DOHH2 (cell line): ENCODE results near the gene GPC1.
"Not testable (repeated sequence)": the region's sequence is repeated elsewhere in the genome, so short reads cannot be mapped to it uniquely, and the experiment has no call there.

Experiments
- H3F3A ChIP-seq: fragments of 200-600 bp; sonication (generic), shearing (Covaris generic); 2 replicates; pipeline ENCODE4 v1.6.0; 2016; ENCODE audit warnings: antibody characterized with exemption, mild to moderate bottlenecking; ENCODE audit not compliant: control insufficient read depth, insufficient read depth
- H3K27ac ChIP-seq: fragments of 200-600 bp; sonication (generic); 2 replicates; pipeline ENCODE4 v1.5.1; 2014; ENCODE audit warnings: low read depth, mild to moderate bottlenecking, low read length, moderate library complexity
- H3K27me3 ChIP-seq: fragments of 200-600 bp; sonication (generic); 2 replicates; pipeline ENCODE4 v1.6.1; 2014; ENCODE audit warnings: mild to moderate bottlenecking, low read length, mixed read lengths; ENCODE audit not compliant: control insufficient read depth
- H3K36me3 ChIP-seq: fragments of 200-600 bp; sonication (generic); 2 replicates; pipeline ENCODE4 v1.6.1; 2014; ENCODE audit warnings: mild to moderate bottlenecking, low read length, moderate library complexity, mixed read lengths; ENCODE audit not compliant: control insufficient read depth
- H3K4me1 ChIP-seq: fragments of 200-600 bp; sonication (generic); 2 replicates; pipeline ENCODE4 v1.6.1; 2014; ENCODE audit warnings: mild to moderate bottlenecking, low read length, mixed read lengths; ENCODE audit not compliant: control insufficient read depth
- H3K4me2 ChIP-seq: fragments of 200-600 bp; sonication (generic); 2 replicates; pipeline ENCODE4 v1.6.0; 2014; ENCODE audit warnings: mild to moderate bottlenecking, low read length, moderate library complexity
- H3K4me3 ChIP-seq: fragments of 200-600 bp; sonication (generic); 2 replicates; pipeline ENCODE4 v1.5.1; 2014; ENCODE audit warnings: mild to moderate bottlenecking, low read length, mixed read lengths
- H3K79me2 ChIP-seq: fragments of 200-600 bp; sonication (generic); 2 replicates; pipeline ENCODE4 v1.6.1; 2014; ENCODE audit warnings: mild to moderate bottlenecking, low read length, mixed read lengths; ENCODE audit not compliant: control insufficient read depth
- H3K9me2 ChIP-seq: fragments of 200-600 bp; sonication (generic); replicated peaks from 2 replicates; pipeline ENCODE4 v1.6.1; 2014; ENCODE audit warnings: mild to moderate bottlenecking, low read length, mixed read lengths; ENCODE audit not compliant: control insufficient read depth
- H3K9me3 ChIP-seq: fragments of 200-600 bp; sonication (generic); 2 replicates; pipeline ENCODE4 v1.6.1; 2014; ENCODE audit warnings: antibody characterized with exemption, low read length, mixed read lengths; ENCODE audit not compliant: control insufficient read depth, insufficient read depth
- H4K20me1 ChIP-seq: fragments of 200-600 bp; sonication (generic); 2 replicates; pipeline ENCODE4 v1.6.0; 2014; ENCODE audit warnings: low read depth, mild to moderate bottlenecking, antibody characterized with exemption, low read length, moderate library complexity; ENCODE audit not compliant: control insufficient read depth, insufficient read depth
- EZH2phosphoT487 ChIP-seq: fragments of 200-600 bp; sonication (generic); IDR thresholded peaks from 2 replicates; pipeline ENCODE4 v1.6.1; 2017; ENCODE audit warnings: borderline replicate concordance, mild to moderate bottlenecking, antibody characterized with exemption, low read length, moderate library complexity, mixed read lengths
- TF ChIP-seq, protein P1 (sequence below): fragments of 200-600 bp; sonication (generic); IDR thresholded peaks from one replicate; pipeline ENCODE4 v1.5.1; 2014; ENCODE audit warnings: antibody characterized with exemption, mild to moderate bottlenecking, low read depth, low read length; ENCODE audit not compliant: poor library complexity, severe bottlenecking

Gene GPC1

GRCh38 chr2:240494194-240494793, 58.8 kb downstream of the GPC1 start:
- TF ChIP-seq, protein P1, sequence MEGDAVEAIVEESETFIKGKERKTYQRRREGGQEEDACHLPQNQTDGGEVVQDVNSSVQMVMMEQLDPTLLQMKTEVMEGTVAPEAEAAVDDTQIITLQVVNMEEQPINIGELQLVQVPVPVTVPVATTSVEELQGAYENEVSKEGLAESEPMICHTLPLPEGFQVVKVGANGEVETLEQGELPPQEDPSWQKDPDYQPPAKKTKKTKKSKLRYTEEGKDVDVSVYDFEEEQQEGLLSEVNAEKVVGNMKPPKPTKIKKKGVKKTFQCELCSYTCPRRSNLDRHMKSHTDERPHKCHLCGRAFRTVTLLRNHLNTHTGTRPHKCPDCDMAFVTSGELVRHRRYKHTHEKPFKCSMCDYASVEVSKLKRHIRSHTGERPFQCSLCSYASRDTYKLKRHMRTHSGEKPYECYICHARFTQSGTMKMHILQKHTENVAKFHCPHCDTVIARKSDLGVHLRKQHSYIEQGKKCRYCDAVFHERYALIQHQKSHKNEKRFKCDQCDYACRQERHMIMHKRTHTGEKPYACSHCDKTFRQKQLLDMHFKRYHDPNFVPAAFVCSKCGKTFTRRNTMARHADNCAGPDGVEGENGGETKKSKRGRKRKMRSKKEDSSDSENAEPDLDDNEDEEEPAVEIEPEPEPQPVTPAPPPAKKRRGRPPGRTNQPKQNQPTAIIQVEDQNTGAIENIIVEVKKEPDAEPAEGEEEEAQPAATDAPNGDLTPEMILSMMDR = no peak
- Histone ChIP-seq H3K4me2 (no peak overlapping the region), H3K36me3 (peaks cover 23% of the 10 kb centered on the region; the same call in 1 of the 2 replicates), H3K4me1 (no peaks in the 10 kb centered on the region), H3F3A (no peaks in the 10 kb centered on the region), H3K4me3 (no peak overlapping the region), H3K9me2 (no peaks in the 10 kb centered on the region), H3K9me3 (peaks cover 18% of the 10 kb centered on the region; the same call in 1 of the 2 replicates), H3K79me2 (no peaks in the 10 kb centered on the region), H4K20me1 (no peaks in the 10 kb centered on the region), H3K27ac (no peak overlapping the region), H3K27me3 (no peaks in the 10 kb centered on the region)

GRCh38 chr2:240494942-240495341, 59.5 kb downstream of the GPC1 start:
- Histone ChIP-seq H3K36me3 (peaks cover 23% of the 10 kb centered on the region; the same call in 1 of the 2 replicates), H3K9me3 (peaks cover 14% of the 10 kb centered on the region; the same call in 1 of the 2 replicates)
- not testable (repeated sequence) for H3K4me3 ChIP-seq, H3F3A ChIP-seq, H3K9me2 ChIP-seq, H3K4me1 ChIP-seq, H3K27me3 ChIP-seq, H3K79me2 ChIP-seq, H3K4me2 ChIP-seq, H4K20me1 ChIP-seq, H3K27ac ChIP-seq

DNA sequence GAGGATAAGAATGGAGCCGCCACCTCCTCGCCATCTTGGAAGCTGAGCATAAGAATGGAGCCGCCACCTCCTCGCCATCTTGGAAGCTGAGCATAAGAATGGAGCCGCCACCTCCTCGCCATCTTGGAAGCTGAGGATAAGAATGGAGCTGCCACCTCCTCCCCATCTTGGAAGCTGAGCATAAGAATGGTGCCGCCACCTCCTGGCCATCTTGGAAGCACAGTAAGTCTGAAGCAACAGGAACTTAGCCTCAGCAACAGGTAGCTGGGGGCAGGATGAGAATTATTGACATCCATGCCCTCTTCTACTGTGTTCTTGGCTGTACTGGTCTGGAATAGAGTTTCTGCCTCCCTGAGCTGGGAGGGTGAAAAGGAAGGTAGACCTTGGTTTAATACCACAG, 61.6 kb downstream of the GPC1 start:
- not testable (repeated sequence) for H3K4me2 ChIP-seq, H4K20me1 ChIP-seq, H3K27me3 ChIP-seq, H3K27ac ChIP-seq, H3K4me3 ChIP-seq, H3K9me3 ChIP-seq, H3F3A ChIP-seq, H3K79me2 ChIP-seq, H3K4me1 ChIP-seq, H3K9me2 ChIP-seq
- peaks cover 23% of the 10 kb centered on the region; the same call in 1 of the 2 replicates for H3K36me3 ChIP-seq

DNA sequence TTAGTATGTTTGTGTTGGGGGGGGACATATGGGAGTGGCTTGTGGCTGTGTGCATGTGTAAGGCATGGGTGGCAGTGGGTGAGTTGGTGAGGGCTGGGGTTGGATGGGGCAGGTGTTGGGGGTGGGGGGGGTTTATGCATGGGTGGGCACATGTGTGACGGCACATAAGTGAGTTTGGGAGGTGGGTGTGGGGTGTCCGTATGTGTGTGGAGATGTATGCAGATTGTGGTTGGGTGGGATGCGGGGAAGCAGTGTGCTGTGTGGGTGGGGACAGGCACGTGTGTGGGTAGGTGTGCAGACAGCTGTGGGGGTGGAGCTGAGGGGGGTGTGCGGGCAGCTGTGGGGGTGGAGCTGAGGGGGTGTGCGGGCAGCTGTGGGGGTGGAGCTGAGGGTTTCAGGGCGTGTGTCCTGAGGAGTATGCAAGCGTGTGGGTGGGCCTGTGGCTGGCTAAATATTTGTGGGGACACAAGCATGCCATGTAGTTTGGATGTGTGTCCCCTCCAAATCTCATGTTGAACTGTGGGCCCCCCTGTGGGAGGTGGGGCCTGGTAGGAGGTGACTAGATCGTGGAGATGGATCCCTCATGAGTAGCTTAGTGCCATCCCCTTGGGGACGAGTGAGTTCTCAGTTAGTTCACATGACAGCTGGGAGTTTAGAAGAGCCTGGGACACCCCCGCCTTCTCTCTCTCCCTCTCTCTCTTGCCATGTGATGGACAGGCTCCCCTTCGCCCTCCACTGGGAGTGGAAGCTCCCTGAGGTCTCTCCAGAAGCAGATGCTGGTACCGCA, 62.9 kb downstream of the GPC1 start:
- Histone ChIP-seq H3K27me3 (no peaks in the 10 kb centered on the region), H3K36me3 (peaks cover 23% of the 10 kb centered on the region; the same call in 1 of the 2 replicates), H3K9me3 (peaks cover 6% of the 10 kb centered on the region; the same call in 1 of the 2 replicates), H3K4me3 (no peak overlapping the region), H3K9me2 (no peaks in the 10 kb centered on the region), H3K27ac (no peak overlapping the region), H3K79me2 (no peaks in the 10 kb centered on the region), H3K4me1 (no peaks in the 10 kb centered on the region), H4K20me1 (no peaks in the 10 kb centered on the region), H3F3A (no peaks in the 10 kb centered on the region), H3K4me2 (no peak overlapping the region)
- no peak for TF ChIP-seq EZH2phosphoT487
- TF ChIP-seq, protein P1 = no peak
